Lower lobe of right lung (tissue), 2 donors: Measurements from ENCODE around the gene MAPK12. TPM values are rescaled to one million over a fixed set of nuclear protein-coding genes. Genes with fewer than 3 reads are reported as not detected.

Experiments used
- ATAC-seq, 2 donors: fragments of 200-7000 bp; cut with Tn5 transposase; one replicate each; pipeline ENCODE4 v1.9.1; 2020 to 2022; ENCODE audit warnings: mild to moderate bottlenecking in 2 of 2, moderate library complexity in 2 of 2
- DNase-seq: peaks from one replicate; pipeline ENCODE4 v3.0.0-alpha.2; 2020
- H3K27ac ChIP-seq: fragments of 200-600 bp; one replicate; pipeline ENCODE4 v1.8.0; 2022
- H3K27me3 ChIP-seq: fragments of 200-600 bp; one replicate; pipeline ENCODE4 v1.8.0; 2022; ENCODE audit warnings: low read depth
- H3K36me3 ChIP-seq: fragments of 200-600 bp; one replicate; pipeline ENCODE4 v1.8.0; 2022; ENCODE audit warnings: mild to moderate bottlenecking
- H3K4me1 ChIP-seq: fragments of 200-600 bp; one replicate; pipeline ENCODE4 v1.8.0; 2022
- H3K4me3 ChIP-seq: fragments of 200-600 bp; one replicate; pipeline ENCODE4 v1.8.0; 2022; ENCODE audit warnings: mild to moderate bottlenecking
- H3K9me3 ChIP-seq: fragments of 200-600 bp; one replicate; pipeline ENCODE4 v1.8.0; 2022
- intact Hi-C: fragments of 100-400 bp; cut with DNase I; formaldehyde crosslinking; loops from one replicate; pipeline ENCODE4 v1.11.0; 2022
- total RNA-seq: library from RNA; stranded (reverse); fragmentation: NEBNext Ultra II Directional; extraction: Animal tissue kit (Norgen Biotek cat#: 25700); gene quantifications from one replicate; pipeline ENCODE4 v1.2.1, GENCODE V29; 2021
- TF ChIP-seq, protein P1 (sequence below): fragments of 200-600 bp; IDR thresholded peaks from one replicate; pipeline ENCODE4 v1.8.0; 2022; ENCODE audit warnings: antibody characterized with exemption, mild to moderate bottlenecking
- donor health status: DM: no; HTN: yes; CAD: no; lungs with severe emphysema.

MAPK12 gene
- total RNA-seq, 1 donor from 2014 or later, result 11.9 TPM

DNA sequence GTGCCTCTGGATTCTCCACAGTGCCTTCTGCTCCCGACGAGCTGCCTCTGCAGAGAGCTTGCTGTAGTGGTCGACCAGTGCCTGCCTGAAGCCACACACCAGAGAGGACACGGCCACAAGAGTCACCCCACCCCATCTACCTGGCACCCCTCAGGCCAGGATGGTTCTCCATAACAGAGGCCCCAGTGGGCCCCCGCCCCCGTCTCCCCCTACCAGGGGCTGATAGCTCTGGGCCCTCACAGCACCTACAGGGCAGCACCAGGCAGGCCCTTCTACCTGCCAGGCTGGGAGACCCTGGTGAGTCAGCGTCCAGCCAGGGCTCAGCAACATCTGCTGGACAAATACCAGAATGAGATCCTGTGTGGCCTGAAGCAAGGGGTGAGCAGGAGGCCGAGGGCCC is 39.0 kb downstream of the MAPK12 start:
- ATAC-seq (no peak), DNase-seq (peak; percentile 40)
- intact Hi-C loops, result no loop called here
- Histone ChIP-seq H3K36me3 (peaks cover 92% of the 10 kb centered on the region), H3K27me3 (no peaks in the 10 kb centered on the region), H3K4me1 (peaks cover 6% of the 10 kb centered on the region), H3K9me3 (no peaks in the 10 kb centered on the region), H3K27ac (no peak overlapping the region), H3K4me3 (no peak overlapping the region)
- TF ChIP-seq, protein P1, sequence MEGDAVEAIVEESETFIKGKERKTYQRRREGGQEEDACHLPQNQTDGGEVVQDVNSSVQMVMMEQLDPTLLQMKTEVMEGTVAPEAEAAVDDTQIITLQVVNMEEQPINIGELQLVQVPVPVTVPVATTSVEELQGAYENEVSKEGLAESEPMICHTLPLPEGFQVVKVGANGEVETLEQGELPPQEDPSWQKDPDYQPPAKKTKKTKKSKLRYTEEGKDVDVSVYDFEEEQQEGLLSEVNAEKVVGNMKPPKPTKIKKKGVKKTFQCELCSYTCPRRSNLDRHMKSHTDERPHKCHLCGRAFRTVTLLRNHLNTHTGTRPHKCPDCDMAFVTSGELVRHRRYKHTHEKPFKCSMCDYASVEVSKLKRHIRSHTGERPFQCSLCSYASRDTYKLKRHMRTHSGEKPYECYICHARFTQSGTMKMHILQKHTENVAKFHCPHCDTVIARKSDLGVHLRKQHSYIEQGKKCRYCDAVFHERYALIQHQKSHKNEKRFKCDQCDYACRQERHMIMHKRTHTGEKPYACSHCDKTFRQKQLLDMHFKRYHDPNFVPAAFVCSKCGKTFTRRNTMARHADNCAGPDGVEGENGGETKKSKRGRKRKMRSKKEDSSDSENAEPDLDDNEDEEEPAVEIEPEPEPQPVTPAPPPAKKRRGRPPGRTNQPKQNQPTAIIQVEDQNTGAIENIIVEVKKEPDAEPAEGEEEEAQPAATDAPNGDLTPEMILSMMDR, result no peak

DNA sequence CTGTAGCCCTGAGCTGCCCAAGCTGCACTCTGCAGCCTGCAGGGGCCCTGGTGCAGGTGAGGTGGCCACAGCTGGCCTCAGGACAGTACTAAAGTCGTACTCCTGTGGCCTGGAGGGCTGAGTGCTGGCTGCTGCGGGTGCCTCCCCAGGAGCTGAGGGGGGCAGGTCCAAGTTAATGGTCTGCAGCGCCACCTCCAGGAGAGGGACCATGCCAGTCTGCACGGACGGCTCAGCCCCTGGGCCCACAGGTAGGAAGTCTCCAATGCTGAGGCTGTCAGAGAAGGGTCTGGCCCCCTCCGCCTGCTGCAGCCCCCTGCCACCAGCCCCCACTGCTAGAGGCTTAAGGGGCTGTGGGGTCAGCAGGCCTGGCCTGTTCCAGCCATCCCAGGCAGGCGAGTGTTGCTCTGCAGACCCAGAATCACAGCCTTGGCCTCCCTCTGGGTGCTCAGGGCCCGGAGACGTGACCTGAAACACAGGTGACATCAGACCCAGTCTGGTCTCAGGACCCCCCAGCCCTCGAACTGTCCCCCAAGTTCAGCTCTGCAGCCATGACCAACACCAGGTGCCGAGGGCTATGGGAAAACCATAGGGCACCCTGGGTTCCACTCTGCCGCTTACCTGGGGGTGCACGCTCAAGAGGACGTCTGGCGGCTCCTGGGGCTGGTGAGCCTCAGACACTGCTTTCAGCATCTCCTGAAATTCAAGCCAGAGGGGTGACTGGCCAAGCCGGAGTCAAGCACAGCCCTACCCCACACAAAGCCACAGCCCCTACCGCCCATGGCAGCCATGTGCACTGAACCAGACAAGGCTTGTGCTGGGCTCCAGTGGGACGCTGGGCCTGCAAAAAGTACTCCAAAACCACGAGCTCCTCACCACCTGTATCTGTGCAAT is 39.8 kb downstream of the MAPK12 start:
- no peaks in the 10 kb centered on the region for H3K27me3 ChIP-seq
- no peak overlapping the region for H3K27ac ChIP-seq
- peaks cover 92% of the 10 kb centered on the region for H3K36me3 ChIP-seq
- H3K9me3 ChIP-seq, result no peaks in the 10 kb centered on the region
- TF ChIP-seq, protein P1, result no peak
- ATAC-seq, result no peak
- intact Hi-C loops, result no loop called here
- H3K4me1 ChIP-seq, result peaks cover 6% of the 10 kb centered on the region
- no peak overlapping the region for H3K4me3 ChIP-seq
- peak; percentile 45 for DNase-seq

DNA sequence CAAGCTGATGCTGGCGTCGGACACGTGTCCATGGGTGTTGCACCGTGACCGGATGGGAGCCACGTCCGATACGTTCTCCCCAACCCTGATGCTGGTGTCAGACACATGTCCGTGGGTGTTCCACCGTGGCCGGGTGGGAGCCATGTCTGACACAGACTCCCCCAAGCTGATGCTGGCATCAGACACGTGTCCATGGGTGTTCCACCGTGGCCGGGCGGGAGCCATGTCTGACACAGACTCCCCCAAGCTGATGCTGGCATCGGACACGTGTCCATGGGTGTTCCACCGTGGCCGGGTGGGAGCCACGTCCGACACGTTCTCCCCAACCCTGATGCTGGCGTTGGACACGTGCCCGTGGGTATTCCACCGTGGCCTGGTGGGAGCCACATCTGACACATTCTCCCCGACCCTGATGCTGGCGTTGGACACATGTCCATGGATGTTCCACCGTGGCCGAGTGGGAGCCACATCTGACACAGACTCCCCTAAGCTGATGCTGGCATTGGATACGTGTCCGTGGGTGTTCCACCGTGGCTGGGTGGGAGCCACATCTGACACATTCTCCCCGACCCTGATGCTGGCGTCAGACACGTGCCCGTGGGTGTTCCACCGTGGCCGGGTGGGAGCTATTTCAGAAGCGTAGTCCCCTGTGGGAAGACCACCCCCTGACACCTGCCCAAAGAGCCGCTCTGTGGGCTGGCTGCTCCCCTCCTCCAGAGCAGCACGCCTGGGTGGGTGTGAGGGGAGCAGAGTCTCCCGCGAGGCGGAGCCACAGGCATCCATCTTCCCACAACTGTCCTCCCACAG is 40.7 kb downstream of the MAPK12 start:
- Histone ChIP-seq H3K4me3 (no peak overlapping the region), H3K27me3 (no peaks in the 10 kb centered on the region), H3K9me3 (no peaks in the 10 kb centered on the region), H3K4me1 (peaks cover 6% of the 10 kb centered on the region), H3K27ac (no peak overlapping the region), H3K36me3 (peaks cover 93% of the 10 kb centered on the region)
- DNase-seq, result peak; percentile 39
- TF ChIP-seq, protein P1, result no peak
- ATAC-seq, result no peak
- intact Hi-C loops, result no loop called here

DNA sequence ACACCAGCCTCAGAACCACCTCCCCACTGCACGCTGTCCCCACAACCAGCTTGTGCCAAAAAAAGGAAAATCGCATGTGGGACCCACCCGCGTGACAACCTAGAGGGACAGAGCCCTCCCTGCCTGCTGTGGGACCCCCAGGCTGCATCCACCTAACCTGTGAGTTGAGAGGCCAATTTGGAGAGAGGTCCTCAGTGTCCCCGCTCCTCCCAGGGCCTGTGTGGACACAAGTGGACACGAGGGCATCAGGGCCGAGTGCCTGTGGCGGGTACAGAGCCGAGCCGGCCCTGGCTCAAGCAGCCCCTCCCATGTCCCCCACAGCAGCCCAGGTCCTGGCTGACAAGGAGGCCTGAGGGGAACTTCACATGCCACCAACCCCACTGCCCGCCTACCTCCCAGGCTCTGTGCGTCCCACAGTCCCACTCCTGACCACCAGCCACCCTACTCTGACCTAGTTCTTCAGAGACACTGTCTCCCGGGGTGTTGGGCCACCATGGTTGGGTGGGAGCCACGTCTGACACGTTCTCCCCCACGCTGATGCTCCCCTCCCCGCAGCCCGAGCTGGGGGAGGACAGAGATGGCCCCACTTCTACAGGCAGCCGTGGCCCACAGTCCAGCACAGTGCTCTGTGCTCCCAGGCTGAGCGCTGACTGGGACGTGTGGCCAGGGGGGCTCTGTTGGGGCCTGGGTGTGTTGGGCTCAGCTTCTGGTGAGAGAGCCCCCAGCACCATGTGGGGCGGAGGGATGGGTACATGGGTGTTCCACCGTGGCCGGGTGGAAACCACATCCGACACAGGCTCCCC is 41.5 kb downstream of the MAPK12 start:
- no peak overlapping the region for H3K27ac ChIP-seq
- peaks cover 91% of the 10 kb centered on the region for H3K36me3 ChIP-seq
- TF ChIP-seq, protein P1, result no peak
- no peak overlapping the region for H3K4me3 ChIP-seq
- intact Hi-C loops, result no loop called here
- ATAC-seq (peak in 1 of 2 donors; percentile 1), DNase-seq (peak; percentile 42)
- H3K9me3 ChIP-seq, result no peaks in the 10 kb centered on the region
- H3K4me1 ChIP-seq, result peaks cover 6% of the 10 kb centered on the region
- no peaks in the 10 kb centered on the region for H3K27me3 ChIP-seq
